Measurements from ENCODE around the gene EPS8L3.
A peak's percentile ranks its signal among the peaks of the same experiment; 100 is the strongest.

EPS8L3 gene

GRCh38 chr1:109802901-109803561 is 39.3 kb upstream of the EPS8L3 start:
- Histone ChIP-seq H3K4me3 (ENCODE audit: low read length) (no peak overlapping the region; the same call in 1 of the 2 replicates), H3K9ac (ENCODE audit: low read length) (peak overlapping the region; percentile 64), H3K4me2 (ENCODE audit: low read depth, low read length) (peak overlapping the region; percentile 52), H3F3A (ENCODE audit: insufficient read depth, low read length) (peaks cover 26% of the 10 kb centered on the region), H3K9me3 (replicated peaks; ENCODE audit: insufficient read depth, low read length) (no peaks in the 10 kb centered on the region), H3K9me2 (replicated peaks; ENCODE audit: insufficient read depth, low read length) (no peaks in the 10 kb centered on the region), H4K20me1 (ENCODE audit: insufficient read depth, low read length) (no peaks in the 10 kb centered on the region), H3K79me2 (ENCODE audit: low read length) (no peaks in the 10 kb centered on the region), H3K27ac (ENCODE audit: low read length) (peak overlapping the region; percentile 98), H3K36me3 (replicated peaks; ENCODE audit: insufficient read depth, low read length) (no peaks in the 10 kb centered on the region), H3K4me1 (ENCODE audit: low read length) (peaks cover 31% of the 10 kb centered on the region), H3K27me3 (replicated peaks; ENCODE audit: insufficient read depth, low read length) (no peaks in the 10 kb centered on the region), H2AFZ (ENCODE audit: low read length) (peak overlapping the region; percentile 65; the same call in 1 of the 2 replicates)
- TF ChIP-seq EZH2 (optimal IDR thresholded peaks at IDR 0.05; ENCODE audit: low read depth, low read length) = no peak
- no peak for TF ChIP-seq EZH2phosphoT487 (IDR thresholded peaks at IDR 0.05; ENCODE audit: low read length)
- TF ChIP-seq, protein P1, sequence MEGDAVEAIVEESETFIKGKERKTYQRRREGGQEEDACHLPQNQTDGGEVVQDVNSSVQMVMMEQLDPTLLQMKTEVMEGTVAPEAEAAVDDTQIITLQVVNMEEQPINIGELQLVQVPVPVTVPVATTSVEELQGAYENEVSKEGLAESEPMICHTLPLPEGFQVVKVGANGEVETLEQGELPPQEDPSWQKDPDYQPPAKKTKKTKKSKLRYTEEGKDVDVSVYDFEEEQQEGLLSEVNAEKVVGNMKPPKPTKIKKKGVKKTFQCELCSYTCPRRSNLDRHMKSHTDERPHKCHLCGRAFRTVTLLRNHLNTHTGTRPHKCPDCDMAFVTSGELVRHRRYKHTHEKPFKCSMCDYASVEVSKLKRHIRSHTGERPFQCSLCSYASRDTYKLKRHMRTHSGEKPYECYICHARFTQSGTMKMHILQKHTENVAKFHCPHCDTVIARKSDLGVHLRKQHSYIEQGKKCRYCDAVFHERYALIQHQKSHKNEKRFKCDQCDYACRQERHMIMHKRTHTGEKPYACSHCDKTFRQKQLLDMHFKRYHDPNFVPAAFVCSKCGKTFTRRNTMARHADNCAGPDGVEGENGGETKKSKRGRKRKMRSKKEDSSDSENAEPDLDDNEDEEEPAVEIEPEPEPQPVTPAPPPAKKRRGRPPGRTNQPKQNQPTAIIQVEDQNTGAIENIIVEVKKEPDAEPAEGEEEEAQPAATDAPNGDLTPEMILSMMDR (IDR thresholded peaks at IDR 0.05; ENCODE audit: low read length) = no peak
- no peak for DNase-seq

DNA sequence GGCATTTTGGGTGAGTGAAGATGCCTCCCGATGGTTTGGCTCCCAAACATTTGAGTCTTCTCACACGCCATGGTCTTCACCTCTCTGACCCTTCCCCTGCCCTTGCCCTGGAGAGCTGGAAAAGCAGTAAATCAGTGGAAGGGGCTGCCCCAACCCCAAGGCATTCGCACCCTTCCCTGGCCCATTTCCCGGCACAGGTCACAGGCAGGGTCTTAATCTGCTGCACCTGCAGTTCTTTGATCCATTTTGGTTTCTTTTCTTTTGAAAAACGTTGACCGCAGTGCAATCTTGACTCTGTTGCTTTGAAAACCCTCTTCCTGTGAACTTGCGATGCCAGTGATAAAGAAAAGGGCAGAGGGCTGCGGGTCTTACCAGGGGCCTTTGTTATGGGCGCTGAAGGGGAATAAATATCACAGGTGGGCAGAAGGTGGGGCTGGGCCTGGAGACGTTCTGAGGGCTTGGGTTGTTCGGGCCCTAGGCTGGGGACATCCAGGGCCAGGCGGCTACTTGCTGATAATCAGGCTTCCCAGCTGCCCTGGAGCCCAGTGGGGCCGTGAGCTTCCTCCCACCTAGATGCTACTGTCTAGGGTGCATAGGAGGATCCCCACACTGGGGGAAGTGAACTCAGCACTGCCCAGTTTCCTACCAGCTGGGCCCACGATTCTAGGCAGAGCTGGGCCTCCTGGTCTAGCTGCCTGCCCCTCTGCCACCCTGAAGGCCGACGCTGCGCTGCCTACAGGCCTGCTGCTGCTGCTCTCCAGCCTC is 38.6 kb upstream of the EPS8L3 start:
- H3K4me1 ChIP-seq (ENCODE audit: low read length) = peaks cover 31% of the 10 kb centered on the region
- no peaks in the 10 kb centered on the region for H3K27me3 ChIP-seq (replicated peaks; ENCODE audit: insufficient read depth, low read length)
- DNase-seq = peak; percentile 80
- H3F3A ChIP-seq (ENCODE audit: insufficient read depth, low read length) = peaks cover 26% of the 10 kb centered on the region
- no peak for TF ChIP-seq EZH2 (optimal IDR thresholded peaks at IDR 0.05; ENCODE audit: low read depth, low read length)
- TF ChIP-seq, protein P1 (IDR thresholded peaks at IDR 0.05; ENCODE audit: low read length) = no peak
- no peak for TF ChIP-seq EZH2phosphoT487 (IDR thresholded peaks at IDR 0.05; ENCODE audit: low read length)
- H3K36me3 ChIP-seq (replicated peaks; ENCODE audit: insufficient read depth, low read length) = no peaks in the 10 kb centered on the region
- no peaks in the 10 kb centered on the region for H4K20me1 ChIP-seq (ENCODE audit: insufficient read depth, low read length)
- H3K4me2 ChIP-seq (ENCODE audit: low read depth, low read length) = peak overlapping the region; percentile 52
- no peaks in the 10 kb centered on the region for H3K79me2 ChIP-seq (ENCODE audit: low read length)
- H3K27ac ChIP-seq (ENCODE audit: low read length) = peak overlapping the region; percentile 98
- no peaks in the 10 kb centered on the region for H3K9me2 ChIP-seq (replicated peaks; ENCODE audit: insufficient read depth, low read length)
- peak overlapping the region; percentile 64 for H3K9ac ChIP-seq (ENCODE audit: low read length)
- H3K4me3 ChIP-seq (ENCODE audit: low read length) = no peak overlapping the region; the same call in 1 of the 2 replicates
- no peaks in the 10 kb centered on the region for H3K9me3 ChIP-seq (replicated peaks; ENCODE audit: insufficient read depth, low read length)
- H2AFZ ChIP-seq (ENCODE audit: low read length) = peak overlapping the region; percentile 65; the same call in 1 of the 2 replicates

DNA sequence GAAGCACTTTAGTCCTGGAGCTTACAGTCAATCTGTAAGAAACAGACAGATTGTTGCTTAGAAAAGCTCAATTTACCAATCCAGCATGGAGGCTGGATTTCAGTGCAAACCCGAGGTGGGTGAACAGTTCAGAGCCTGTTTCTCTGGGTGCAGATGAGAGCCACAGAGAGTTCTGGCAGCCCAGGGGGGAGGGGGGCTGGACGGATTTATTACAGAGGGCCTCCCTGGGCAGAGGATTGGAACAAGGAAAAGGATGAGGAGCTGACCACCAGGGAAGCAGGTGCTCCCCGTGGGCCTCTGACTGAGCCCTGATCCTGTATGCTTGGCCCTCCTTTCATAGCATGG is 38.0 kb upstream of the EPS8L3 start:
- peak overlapping the region; percentile 64 for H3K9ac ChIP-seq (ENCODE audit: low read length)

More for the DNA sequence above, 38.0 kb upstream of the EPS8L3 start:
- H3K4me2 ChIP-seq (ENCODE audit: low read depth, low read length) = peak overlapping the region; percentile 52; the same call in 1 of the 2 replicates
- TF ChIP-seq EZH2 (optimal IDR thresholded peaks at IDR 0.05; ENCODE audit: low read depth, low read length) (no peak), EZH2phosphoT487 (IDR thresholded peaks at IDR 0.05; ENCODE audit: low read length) (no peak)
- H3K36me3 ChIP-seq (replicated peaks; ENCODE audit: insufficient read depth, low read length) = no peaks in the 10 kb centered on the region
- H2AFZ ChIP-seq (ENCODE audit: low read length) = peak overlapping the region; percentile 65
- H3K27me3 ChIP-seq (replicated peaks; ENCODE audit: insufficient read depth, low read length) = no peaks in the 10 kb centered on the region
- H3K27ac ChIP-seq (ENCODE audit: low read length) = peak overlapping the region; percentile 98
- no peak overlapping the region for H3K4me3 ChIP-seq (ENCODE audit: low read length)
- no peaks in the 10 kb centered on the region for H3K9me3 ChIP-seq (replicated peaks; ENCODE audit: insufficient read depth, low read length)
- H4K20me1 ChIP-seq (ENCODE audit: insufficient read depth, low read length) = no peaks in the 10 kb centered on the region
- H3F3A ChIP-seq (ENCODE audit: insufficient read depth, low read length) = peaks cover 26% of the 10 kb centered on the region
- no peaks in the 10 kb centered on the region for H3K9me2 ChIP-seq (replicated peaks; ENCODE audit: insufficient read depth, low read length)
- peaks cover 34% of the 10 kb centered on the region for H3K4me1 ChIP-seq (ENCODE audit: low read length)
- DNase-seq = no peak
- no peaks in the 10 kb centered on the region for H3K79me2 ChIP-seq (ENCODE audit: low read length)

All from MM.1S (cell line).